GM19023 (cell line): ENCODE data around the gene KCNIP2.
A peak's percentile ranks its signal among the peaks of the same experiment; 100 is the strongest.

Experiments
- ATAC-seq: cut with Tn5 transposase; IDR thresholded peaks from one replicate; pipeline ENCODE4 v1.9.1; 2021; ENCODE audit warnings: mild to moderate bottlenecking, moderate library complexity; ENCODE audit not compliant: unreplicated experiment

KCNIP2 gene

DNA sequence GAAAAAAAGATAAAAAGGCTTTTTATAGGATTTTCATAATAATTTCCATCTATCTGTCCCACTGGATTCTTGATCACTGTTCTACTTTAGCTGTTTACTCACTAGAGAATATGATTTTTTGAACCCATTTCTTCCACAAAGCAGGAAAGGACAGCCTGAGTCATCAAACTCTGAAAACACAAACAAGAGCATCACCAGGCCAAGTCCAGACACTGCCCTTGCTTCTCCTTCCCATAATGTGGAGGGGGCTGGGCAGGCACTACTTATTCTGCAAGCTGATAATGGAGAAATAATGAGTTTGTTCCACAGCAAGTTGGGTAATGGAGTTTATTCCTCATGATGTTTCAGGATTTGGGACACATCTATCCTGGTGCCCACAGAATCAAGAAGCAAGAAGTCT, 13.0 kb upstream of the KCNIP2 start:
- no peak for ATAC-seq

GRCh38 chr10:101851411-101852116, 8.0 kb upstream of the KCNIP2 start:
- ATAC-seq: no peak

DNA sequence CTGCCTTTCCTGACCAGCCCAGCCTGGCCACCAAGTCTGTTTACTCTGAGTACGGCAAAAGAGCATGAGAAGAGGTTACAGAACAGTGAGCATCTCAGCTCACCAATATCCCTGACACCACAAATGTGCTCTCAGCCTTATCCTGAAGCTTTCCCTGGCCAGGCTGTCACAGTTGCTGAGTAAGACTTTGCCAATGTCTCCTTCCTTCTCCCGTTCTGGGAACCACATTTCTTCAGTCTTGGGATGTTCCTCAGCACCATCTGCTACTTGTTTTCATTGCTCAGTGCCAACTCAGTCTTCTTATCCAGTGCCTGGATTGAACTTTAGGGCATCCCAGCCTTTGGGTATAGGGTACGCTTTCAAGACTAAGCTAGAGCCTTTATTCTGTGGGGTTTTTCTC, 7.1 kb upstream of the KCNIP2 start:
- ATAC-seq: no peak

DNA sequence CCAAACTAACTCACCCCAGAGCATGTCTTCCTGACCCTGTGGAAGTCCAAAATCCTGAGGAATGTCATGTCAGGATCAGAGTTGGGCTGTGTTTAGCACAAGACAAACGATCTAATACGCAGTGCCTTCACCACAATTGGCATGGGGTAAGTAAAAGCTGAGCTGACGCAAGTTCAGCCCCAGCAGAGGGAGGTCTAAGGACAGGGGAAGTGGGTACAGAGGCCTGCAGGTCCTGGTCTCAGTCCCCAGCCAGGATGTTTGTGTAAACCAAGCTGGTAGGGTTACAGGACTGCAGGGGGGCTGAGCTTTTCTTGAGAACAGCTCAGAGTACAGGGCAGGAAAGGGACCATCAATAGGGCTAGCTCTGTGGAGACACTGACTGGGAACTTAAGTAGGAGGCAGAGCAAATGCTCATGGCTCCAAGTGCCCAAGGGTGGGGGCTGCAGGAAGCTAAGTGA, 5.3 kb upstream of the KCNIP2 start:
- ATAC-seq: no peak

DNA sequence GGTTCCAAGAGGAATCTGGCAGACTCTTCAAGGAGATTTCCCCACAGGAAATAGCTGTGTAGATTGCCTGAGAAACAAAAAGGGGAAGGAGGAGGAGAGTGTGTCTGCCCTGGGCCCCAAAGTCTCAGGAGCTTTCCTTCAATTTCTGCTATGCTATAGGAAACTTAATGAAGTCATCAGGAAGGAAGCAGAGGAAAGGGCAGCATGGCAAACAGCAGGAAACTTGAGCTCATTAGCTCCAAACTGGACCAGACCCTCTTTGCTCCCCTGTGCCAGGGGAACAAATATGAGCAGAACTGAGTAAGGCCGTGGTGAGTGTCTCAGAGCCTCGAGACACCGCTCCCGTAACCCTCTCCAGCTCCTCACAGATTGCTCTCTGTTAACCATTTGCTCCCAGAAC, 4.8 kb upstream of the KCNIP2 start:
- ATAC-seq: no peak

DNA sequence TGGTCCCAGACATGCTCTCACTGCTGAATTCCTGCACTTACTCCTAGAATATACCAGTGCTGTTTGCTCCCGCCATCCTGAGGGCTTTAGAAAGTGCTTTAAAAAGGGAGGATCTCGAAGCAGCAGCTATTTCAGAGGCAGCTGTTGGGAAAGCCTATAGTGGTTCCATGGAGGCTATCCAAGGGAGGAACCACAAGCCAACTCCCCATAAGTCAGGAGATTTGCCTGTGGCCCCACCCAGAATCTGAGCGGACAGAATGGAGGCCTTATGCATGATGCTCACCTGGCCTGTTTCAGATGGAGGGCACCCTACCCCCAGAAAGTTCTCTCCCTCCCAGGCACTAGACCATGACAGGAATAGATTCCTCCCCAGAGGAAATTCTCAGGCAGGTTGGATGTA, 2.3 kb upstream of the KCNIP2 start:
- no peak for ATAC-seq

GRCh38 chr10:101841826-101842225, 1.8 kb downstream of the KCNIP2 start:
- ATAC-seq: no peak

DNA sequence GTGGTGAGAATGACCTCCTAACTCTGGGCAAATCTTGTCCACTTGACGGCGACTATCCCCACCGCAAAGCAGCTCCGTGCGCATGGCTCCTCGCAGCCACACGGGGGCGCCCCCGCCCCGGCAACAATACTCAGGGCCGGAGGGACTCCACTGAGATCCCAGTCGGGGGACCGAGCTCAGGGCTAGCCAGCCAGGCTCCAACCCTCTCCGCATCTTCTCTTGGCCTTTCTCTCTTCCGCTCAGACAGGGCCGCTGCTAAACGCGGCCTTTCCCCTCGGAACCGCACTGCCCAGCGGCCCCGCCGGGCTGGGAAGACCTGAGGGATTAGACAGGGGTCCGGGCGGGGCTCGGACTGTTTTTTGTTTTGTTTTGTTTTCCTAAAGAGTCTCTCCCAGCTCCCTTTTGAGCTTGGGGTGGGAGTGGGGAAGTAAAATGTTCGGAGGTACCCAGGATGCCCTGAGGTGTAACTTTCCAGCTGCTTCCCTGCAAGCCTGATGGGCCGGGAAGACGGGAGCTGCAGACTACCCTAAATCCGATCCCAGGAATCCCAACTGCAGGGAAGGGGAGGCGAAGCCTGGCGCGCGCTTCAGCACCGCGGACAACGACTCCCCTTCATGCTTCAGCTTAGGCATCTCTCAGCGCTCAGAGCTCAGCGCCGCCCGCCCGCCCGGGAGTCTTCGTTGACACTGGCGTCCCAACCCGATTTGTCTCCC, 2.7 kb downstream of the KCNIP2 start:
- peak; percentile 40 for ATAC-seq

DNA sequence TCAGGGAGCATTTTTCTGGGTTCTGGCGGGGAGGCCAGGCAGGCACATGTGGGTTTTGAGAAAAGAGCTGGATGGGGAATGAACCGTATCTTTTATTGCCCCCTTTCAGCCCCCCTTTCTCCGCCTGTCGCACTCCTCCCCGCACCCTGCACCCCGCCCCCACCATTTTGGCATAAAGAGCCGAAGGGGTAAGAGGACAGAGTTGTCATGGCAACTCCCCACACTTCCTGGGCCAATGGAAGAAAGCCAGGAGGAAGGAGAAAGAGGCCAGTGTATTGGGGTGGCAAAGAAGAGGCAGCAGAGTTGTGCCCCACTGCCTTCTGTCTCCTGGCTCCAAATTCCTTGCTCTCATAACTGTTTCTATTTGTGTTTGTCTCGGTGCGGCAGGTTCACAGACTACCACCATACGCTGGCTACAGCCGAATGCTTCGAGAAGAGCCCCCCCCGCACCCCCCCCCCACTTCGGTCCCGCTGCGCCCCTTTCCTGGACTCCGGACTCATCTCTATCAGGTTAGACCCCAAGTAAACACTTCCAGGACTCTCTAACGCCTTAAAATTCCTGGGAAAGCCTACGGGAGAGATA, 3.4 kb downstream of the KCNIP2 start:
- no peak for ATAC-seq

DNA sequence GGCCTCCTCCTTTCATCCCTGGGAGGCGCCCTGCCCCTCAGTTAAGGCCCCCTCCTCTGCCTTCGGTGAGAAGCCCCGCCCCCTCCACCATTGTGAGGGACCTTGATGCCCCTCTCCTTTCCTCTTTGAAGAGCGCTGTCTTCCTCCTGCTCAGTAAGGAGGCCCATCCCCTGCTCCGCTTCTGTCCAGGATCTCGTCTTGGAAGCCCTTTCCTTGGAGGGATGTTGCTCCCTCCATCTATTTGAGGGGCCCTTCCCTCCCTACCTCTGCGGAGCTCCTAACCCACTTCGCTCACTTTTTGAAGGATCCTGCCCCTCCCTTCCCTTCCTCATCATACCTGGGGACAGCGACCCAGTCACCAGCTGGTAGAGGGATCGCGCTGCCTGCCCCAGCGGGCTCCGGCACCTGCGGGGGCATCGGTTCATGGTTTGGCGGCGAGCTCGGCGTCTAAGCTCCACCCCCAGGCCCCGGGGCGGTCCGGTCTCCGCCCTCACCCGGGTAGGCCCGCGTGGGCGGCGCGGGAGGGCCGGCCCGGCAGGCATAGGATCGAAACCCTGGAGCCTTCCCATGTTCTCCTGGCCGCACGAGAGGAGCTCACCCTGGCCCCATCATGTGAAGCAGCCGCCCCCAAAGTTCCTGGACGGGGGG, 4.1 kb downstream of the KCNIP2 start:
- no peak for ATAC-seq

DNA sequence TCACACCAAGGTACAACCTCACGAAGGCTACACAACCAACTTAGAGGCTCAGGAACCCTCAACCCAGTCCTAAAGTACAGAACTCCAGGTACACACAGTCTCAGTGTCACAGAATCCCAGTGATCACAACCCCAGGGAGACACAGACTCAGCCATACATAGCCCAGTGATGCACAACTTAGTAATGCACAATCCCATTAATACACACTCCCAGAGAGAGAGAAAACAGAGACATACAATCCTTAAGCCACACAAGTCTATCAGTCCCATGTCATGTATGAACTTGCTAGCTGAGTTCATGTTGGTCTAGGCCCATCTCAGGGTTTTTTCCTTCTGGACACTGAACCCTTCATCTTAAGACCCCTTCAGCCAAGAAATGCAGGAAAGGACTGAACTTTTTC, 4.6 kb downstream of the KCNIP2 start:
- ATAC-seq: no peak

- ATAC-seq: no peak
These were observed 5.1 kb downstream of the KCNIP2 start for GRCh38 chr10:101838416-101838970.

- ATAC-seq: no peak
These were observed 5.9 kb downstream of the KCNIP2 start for GRCh38 chr10:101837748-101838147.

DNA sequence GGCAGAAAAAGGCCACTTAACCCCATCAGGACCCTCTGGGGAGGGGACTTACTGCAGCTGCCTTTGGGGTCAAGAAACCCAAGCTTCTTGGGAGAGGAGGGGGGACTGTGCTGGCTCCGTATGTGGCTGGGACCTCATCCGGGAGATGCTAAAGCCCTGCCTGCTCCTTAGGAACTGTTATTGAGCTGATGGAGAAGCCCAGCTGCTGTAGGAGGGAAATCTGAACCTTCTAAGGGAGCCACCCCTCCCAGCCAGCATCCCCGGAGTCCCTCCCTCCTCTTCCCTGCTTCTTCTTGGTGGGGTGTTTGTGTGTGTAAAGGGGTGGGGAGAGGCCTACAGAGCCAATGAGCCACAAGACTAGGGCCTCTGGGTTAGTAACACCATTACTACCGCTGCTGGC, 8.2 kb downstream of the KCNIP2 start:
- ATAC-seq: no peak

DNA sequence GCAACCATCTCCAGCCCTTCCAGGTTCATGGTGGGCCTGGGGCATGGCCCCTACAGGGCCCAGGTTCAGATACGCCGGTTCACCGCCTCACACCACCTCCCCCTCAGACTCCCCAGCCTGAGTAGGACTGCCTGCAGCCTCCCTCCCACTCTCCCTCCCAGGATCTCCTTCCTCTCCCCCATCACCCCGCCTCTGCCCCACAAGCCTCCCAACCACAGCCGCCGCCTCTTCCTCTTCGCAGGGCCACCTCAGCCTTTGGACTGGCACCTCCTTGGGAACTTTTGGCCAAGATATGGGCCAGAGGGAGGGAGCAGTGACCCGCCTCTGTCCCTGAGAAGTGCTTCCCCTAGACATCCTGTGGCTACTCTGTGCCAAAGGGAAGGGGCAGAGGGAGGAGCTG, 9.3 kb downstream of the KCNIP2 start:
- ATAC-seq: no peak

DNA sequence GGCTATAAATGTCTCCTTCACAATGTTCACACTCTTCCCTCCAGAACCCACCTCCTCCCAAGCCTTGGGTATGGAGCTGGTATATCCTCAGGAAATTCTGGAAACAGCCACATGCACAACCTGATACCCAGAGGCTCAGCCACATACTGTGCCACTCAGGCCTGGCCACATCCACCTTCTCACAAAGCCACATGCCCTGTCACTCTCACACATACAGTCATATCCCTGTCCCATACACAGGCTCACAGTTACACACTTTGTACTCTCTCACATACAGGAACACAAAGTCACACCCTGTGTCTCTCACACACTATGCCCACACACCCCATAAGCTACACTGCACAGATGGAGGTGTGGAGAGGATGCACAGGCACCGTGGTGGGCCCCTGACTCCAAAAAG, 10.1 kb downstream of the KCNIP2 start:
- no peak for ATAC-seq

DNA sequence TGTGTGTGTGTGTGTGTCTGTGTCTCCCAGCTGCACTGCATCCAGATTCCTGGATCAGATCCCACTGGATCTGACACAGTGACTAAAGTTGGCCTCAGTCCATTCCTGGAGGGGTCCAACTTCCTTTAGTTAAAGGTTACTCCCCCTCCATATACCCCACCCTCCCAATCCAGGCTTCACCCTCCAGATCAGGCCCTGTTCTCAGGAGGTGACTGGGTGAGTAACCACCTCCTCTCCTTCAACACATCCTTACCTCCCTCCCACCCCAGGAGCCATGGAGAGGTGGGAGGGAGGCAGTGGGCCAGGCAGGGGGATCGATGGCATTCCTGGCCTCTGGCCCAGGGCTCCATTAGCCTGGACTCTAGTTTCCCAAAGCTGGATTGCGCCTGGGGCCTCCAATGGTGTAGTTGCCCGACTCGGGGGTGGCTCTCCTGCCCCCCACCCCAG, 11.3 kb downstream of the KCNIP2 start:
- ATAC-seq: no peak

GRCh38 chr10:101831169-101831811, 12.3 kb downstream of the KCNIP2 start:
- no peak for ATAC-seq

DNA sequence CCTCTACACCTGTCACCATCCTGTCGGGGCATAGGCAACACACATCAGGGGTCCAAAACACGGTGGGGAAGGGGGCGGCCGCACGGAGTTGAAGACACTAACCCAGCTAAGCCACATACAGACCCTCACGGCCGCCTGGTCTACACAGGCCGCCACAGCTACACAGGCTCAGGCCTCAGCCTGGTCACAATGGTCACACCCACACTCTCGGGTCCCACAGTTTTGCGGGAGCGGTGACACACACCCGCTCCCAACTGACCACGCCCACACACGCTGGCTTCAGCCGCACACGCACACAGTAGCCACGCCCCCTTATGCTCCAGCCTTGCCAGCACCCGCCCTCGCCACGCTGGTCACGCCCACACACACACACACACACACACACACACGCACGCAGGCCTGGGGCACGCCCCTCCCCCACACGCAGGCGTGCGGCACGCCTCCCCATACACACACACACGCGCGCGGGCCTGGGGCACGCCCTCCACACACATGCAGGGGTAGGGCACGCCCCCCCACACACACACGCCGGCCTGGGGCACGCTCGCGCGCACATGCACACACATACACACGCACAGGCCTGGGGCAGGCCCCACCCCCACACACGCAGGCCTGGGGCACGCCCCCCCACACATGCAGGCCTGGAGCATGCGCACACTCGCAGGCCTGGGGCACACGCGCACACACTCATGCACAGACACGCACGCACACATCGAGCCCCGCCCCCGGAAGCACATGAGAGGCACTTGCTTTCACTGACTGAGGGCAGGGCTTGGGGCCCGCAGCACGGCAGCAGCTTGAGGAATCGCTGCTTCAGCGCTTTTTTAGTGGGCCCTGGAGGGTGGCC, 13.1 kb downstream of the KCNIP2 start:
- peak; percentile 61 for ATAC-seq
